ENCODE measurements around the gene THBS3. TPM values are rescaled to one million over a fixed set of nuclear protein-coding genes. Genes with fewer than 3 reads are reported as not detected.
"Not testable (repeated sequence)": the region's sequence is repeated elsewhere in the genome, so short reads cannot be mapped to it uniquely, and the experiment has no call there.

Gene THBS3
- total RNA-seq, 1 donor from 2014 or later = 58.3 TPM

DNA sequence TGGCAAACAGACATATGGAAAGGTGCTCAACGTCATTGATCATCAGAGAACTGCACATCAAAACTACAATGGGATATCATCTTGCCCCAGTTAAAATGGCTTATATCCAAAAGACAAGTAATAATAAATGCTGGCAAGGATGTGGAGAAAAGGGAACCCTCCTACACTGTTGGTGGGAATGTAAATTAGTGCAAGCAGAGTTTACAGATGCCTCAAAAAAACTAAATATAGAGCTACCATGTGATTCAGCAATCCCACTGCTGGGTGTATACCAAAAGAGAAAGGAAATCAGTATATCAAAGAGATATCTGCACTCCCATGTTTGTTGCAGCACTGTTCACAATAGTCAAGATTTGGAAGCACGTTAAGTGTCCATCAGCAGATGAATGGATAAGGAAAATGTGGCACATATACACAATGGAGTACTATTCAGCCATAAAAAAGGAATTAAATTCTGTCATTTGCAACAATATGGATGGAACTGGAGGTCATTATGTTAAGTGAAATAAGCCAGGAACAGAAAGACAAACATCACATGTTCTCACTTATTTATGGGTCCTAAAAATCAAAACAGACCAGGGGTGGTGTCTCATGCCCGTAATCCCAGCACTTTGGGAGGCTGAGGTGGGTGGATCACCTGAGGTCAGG lies 51.6 kb downstream of the THBS3 start:
- DNase-seq (ENCODE audit: low spot score) = not testable (repeated sequence)

Other genes with a start within 250 kb of the THBS3 start
- gene PYGO2, start 246.1 kb downstream of the THBS3 start, total RNA-seq (ENCODE audit: insufficient read depth, low replicate concordance) = 9.4 TPM
- 73.2 TPM for gene SHC1, start 237.2 kb downstream of the THBS3 start, total RNA-seq (ENCODE audit: insufficient read depth, low replicate concordance)
- gene CKS1B, start 233.2 kb downstream of the THBS3 start, total RNA-seq (ENCODE audit: insufficient read depth, low replicate concordance) = 18.5 TPM
- 14.9 TPM for gene FLAD1, start 224.6 kb downstream of the THBS3 start, total RNA-seq (ENCODE audit: insufficient read depth, low replicate concordance)
- not detected for gene LENEP, start 214.3 kb downstream of the THBS3 start, total RNA-seq (ENCODE audit: insufficient read depth, low replicate concordance)
- 18.8 TPM for gene ZBTB7B, start 205.1 kb downstream of the THBS3 start, total RNA-seq (ENCODE audit: insufficient read depth, low replicate concordance)
- gene DCST2, start 174.1 kb downstream of the THBS3 start, total RNA-seq (ENCODE audit: insufficient read depth, low replicate concordance) = not detected
- gene DCST1, start 174.1 kb downstream of the THBS3 start, total RNA-seq (ENCODE audit: insufficient read depth, low replicate concordance) = not detected
- 35.6 TPM for gene ADAM15, start 156.6 kb downstream of the THBS3 start, total RNA-seq (ENCODE audit: insufficient read depth, low replicate concordance)
- 9.9 TPM for gene EFNA4, start 144.2 kb downstream of the THBS3 start, total RNA-seq (ENCODE audit: insufficient read depth, low replicate concordance)
- 0.72 TPM for gene EFNA3, start 129.1 kb downstream of the THBS3 start, total RNA-seq (ENCODE audit: insufficient read depth, low replicate concordance)
- 3.1 TPM for gene EFNA1, start 80.0 kb downstream of the THBS3 start, total RNA-seq (ENCODE audit: insufficient read depth, low replicate concordance)
- 22.9 TPM for gene SLC50A1, start 72.0 kb downstream of the THBS3 start, total RNA-seq (ENCODE audit: insufficient read depth, low replicate concordance)
- gene DPM3, start 67.4 kb downstream of the THBS3 start, total RNA-seq (ENCODE audit: insufficient read depth, low replicate concordance) = not detected
- gene KRTCAP2, start 34.6 kb downstream of the THBS3 start, total RNA-seq (ENCODE audit: insufficient read depth, low replicate concordance) = 45.5 TPM
- gene TRIM46, start 34.0 kb downstream of the THBS3 start, total RNA-seq (ENCODE audit: insufficient read depth, low replicate concordance) = 1.9 TPM
- gene MTX1, start 798 bp upstream of the THBS3 start, total RNA-seq (ENCODE audit: insufficient read depth, low replicate concordance) = 17.3 TPM
- 1.2 TPM for gene ENTREP3, start 47.6 kb upstream of the THBS3 start, total RNA-seq (ENCODE audit: insufficient read depth, low replicate concordance)
- 12.3 TPM for gene SCAMP3, start 54.5 kb upstream of the THBS3 start, total RNA-seq (ENCODE audit: insufficient read depth, low replicate concordance)
- 31.8 TPM for gene CLK2, start 65.6 kb upstream of the THBS3 start, total RNA-seq (ENCODE audit: insufficient read depth, low replicate concordance)
- gene HCN3, start 69.6 kb upstream of the THBS3 start, total RNA-seq (ENCODE audit: insufficient read depth, low replicate concordance) = 5.1 TPM
- gene PKLR, start 93.5 kb upstream of the THBS3 start, total RNA-seq (ENCODE audit: insufficient read depth, low replicate concordance) = not detected
- 46.9 TPM for gene FDPS, start 101.0 kb upstream of the THBS3 start, total RNA-seq (ENCODE audit: insufficient read depth, low replicate concordance)
- gene RUSC1, start 113.0 kb upstream of the THBS3 start, total RNA-seq (ENCODE audit: insufficient read depth, low replicate concordance) = 17.1 TPM